ENCODE measurements around the gene PCDHGA2. TPM values are rescaled to one million over a fixed set of nuclear protein-coding genes. Genes with fewer than 3 reads are reported as not detected.
"Not testable (repeated sequence)": the region's sequence is repeated elsewhere in the genome, so short reads cannot be mapped to it uniquely, and the experiment has no call there.

PCDHGA2 gene
- total RNA-seq, 4 donors from 2014 or later = 1.4 to 5.3 (median 1.9) TPM

DNA sequence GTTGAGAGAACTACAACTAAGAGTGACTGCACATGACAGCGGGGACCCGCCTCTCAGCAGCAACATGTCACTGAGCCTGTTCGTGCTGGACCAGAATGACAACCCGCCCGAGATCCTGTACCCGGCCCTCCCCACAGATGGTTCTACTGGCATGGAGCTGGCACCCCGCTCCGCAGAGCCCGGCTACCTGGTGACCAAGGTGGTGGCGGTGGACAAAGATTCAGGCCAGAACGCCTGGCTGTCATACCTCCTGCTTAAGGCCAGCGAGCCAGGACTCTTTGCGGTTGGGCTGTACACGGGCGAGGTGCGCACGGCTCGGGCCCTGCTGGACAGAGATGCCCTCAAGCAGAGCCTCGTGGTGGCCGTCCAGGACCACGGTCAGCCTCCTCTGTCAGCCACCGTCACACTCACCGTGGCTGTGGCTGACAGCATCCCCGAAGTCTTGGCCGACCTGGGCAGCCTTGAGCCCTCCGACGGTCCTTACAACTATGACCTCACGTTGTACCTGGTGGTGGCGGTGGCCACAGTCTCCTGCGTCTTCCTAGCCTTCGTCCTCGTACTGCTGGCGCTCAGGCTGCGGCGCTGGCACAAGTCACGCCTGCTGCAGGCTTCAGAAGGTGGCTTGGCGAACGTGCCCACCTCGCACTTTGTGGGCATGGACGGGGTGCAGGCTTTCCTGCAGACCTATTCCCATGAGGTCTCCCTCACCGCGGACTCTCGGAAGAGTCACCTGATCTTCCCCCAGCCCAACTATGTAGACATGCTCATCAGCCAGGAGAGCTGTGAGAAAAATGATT, 46.1 kb downstream of the PCDHGA2 start:
- TF ChIP-seq POLR2A (IDR thresholded peaks at IDR 0.05) = no peak
- TF ChIP-seq, protein P1, sequence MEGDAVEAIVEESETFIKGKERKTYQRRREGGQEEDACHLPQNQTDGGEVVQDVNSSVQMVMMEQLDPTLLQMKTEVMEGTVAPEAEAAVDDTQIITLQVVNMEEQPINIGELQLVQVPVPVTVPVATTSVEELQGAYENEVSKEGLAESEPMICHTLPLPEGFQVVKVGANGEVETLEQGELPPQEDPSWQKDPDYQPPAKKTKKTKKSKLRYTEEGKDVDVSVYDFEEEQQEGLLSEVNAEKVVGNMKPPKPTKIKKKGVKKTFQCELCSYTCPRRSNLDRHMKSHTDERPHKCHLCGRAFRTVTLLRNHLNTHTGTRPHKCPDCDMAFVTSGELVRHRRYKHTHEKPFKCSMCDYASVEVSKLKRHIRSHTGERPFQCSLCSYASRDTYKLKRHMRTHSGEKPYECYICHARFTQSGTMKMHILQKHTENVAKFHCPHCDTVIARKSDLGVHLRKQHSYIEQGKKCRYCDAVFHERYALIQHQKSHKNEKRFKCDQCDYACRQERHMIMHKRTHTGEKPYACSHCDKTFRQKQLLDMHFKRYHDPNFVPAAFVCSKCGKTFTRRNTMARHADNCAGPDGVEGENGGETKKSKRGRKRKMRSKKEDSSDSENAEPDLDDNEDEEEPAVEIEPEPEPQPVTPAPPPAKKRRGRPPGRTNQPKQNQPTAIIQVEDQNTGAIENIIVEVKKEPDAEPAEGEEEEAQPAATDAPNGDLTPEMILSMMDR (IDR thresholded peaks at IDR 0.05) = no peak
- peak in 1 of 2 donors; percentile 70 for DNase-seq (ENCODE audit: low spot score in 2 of 2)
- intact Hi-C loops (cut with DNase I; ENCODE audit: low total_unique reads) = no loop called here
- WGBS, 2 donors = 46 to 53% methylated on average over 23 to 43 of the region's 43 CpGs
- H3K4me3 ChIP-seq (ENCODE audit: low read depth, poor library complexity, severe bottlenecking) = no peak overlapping the region

DNA sequence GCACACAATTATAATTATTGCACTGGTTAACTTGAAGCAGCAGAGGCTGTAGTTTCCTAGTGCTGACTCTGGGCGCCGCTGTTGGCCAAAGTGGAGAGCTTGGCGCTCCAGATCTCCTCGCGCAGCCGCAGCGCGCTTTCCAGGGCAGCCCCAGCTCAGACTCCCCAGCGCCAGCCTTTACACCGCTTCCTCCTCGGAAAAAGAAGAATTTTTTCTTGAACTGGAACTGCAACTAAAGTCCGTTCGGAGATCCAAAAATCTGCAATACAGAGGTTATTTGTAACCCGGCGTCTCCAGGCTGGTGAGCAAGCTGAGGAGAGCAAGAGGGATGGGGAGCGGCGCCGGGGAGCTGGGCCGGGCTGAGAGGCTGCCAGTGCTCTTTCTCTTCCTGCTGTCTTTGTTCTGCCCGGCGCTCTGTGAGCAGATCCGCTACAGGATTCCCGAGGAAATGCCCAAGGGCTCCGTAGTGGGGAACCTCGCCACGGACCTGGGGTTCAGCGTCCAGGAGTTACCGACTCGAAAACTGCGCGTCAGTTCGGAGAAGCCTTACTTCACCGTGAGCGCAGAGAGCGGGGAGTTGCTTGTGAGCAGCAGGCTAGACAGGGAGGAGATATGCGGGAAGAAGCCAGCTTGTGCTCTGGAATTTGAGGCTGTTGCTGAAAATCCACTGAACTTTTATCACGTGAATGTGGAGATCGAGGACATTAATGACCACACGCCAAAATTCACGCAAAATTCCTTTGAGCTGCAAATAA, 49.2 kb downstream of the PCDHGA2 start, which contains the start of gene PCDHGB4:
PCDHGB4 (plus strand) TSS at position 142 of the 755 bp plus-strand sequence; CDS start at position 329, 187 bp downstream.
- WGBS, 2 donors = 13 to 14% methylated on average over 23 to 24 of the region's 40 CpGs
- intact Hi-C loops (cut with DNase I; ENCODE audit: low total_unique reads); H3K4me3 ChIP-seq (ENCODE audit: low read depth, poor library complexity, severe bottlenecking): not testable (repeated sequence)
- peak in 1 of 2 donors; percentile 69 for DNase-seq (ENCODE audit: low spot score in 2 of 2)

DNA sequence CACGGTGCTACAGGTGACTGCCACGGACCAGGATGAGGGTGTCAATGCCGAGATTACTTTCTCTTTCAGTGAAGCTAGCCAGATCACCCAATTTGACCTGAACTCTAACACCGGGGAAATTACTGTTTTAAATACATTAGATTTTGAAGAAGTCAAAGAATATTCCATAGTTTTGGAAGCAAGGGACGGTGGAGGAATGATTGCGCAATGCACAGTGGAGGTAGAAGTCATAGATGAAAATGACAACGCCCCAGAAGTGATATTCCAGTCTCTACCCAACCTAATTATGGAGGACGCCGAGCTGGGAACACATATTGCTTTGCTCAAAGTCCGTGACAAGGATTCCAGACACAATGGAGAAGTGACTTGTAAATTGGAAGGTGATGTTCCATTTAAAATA, 50.1 kb downstream of the PCDHGA2 start:
- WGBS, 2 donors = 46 to 51% methylated on average over 10 of the region's 10 CpGs
- no peak overlapping the region for H3K4me3 ChIP-seq (ENCODE audit: low read depth, poor library complexity, severe bottlenecking)
- no peak for TF ChIP-seq POLR2A (IDR thresholded peaks at IDR 0.05)
- TF ChIP-seq, protein P1 (IDR thresholded peaks at IDR 0.05) = no peak
- intact Hi-C loops (cut with DNase I; ENCODE audit: low total_unique reads) = no loop called here
- DNase-seq (ENCODE audit: low spot score in 2 of 2) = no peak

DNA sequence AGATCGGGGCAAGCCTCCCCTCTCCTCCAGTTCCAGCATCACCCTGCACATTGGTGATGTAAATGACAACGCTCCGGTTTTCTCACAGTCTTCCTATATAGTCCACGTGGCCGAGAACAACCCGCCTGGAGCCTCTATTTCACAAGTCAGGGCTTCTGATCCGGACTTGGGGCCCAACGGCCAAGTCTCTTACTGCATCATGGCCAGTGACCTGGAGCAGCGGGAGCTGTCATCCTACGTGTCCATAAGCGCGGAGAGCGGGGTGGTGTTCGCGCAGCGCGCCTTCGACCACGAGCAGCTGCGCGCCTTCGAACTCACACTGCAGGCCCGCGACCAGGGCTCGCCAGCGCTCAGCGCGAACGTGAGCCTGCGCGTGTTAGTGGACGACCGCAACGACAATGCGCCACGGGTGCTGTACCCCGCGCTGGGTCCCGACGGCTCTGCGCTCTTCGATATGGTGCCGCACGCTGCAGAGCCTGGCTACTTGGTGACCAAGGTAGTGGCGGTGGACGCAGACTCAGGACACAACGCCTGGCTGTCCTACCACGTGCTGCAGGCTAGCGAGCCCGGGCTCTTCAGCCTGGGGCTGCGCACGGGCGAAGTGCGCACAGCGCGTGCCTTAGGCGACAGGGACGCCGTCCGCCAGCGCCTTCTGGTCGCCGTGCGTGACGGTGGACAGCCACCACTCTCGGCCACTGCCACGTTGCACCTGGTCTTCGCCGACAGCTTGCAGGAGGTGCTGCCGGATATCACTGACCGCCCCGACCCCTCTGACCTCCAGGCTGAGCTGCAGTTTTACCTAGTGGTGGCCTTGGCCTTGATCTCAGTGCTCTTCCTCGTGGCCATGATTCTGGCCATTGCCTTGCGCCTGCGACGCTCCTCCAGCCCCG, 50.8 kb downstream of the PCDHGA2 start:
- 35 to 39% methylated on average over 31 to 42 of the region's 77 CpGs for WGBS, 2 donors
- intact Hi-C loops (cut with DNase I; ENCODE audit: low total_unique reads) = no loop called here
- DNase-seq (ENCODE audit: low spot score in 2 of 2) = peak in 1 of 2 donors; percentile 62
- TF ChIP-seq, protein P1 (IDR thresholded peaks at IDR 0.05) = no peak
- TF ChIP-seq POLR2A (IDR thresholded peaks at IDR 0.05) = no peak
- H3K4me3 ChIP-seq (ENCODE audit: low read depth, poor library complexity, severe bottlenecking) = no peak overlapping the region

DNA sequence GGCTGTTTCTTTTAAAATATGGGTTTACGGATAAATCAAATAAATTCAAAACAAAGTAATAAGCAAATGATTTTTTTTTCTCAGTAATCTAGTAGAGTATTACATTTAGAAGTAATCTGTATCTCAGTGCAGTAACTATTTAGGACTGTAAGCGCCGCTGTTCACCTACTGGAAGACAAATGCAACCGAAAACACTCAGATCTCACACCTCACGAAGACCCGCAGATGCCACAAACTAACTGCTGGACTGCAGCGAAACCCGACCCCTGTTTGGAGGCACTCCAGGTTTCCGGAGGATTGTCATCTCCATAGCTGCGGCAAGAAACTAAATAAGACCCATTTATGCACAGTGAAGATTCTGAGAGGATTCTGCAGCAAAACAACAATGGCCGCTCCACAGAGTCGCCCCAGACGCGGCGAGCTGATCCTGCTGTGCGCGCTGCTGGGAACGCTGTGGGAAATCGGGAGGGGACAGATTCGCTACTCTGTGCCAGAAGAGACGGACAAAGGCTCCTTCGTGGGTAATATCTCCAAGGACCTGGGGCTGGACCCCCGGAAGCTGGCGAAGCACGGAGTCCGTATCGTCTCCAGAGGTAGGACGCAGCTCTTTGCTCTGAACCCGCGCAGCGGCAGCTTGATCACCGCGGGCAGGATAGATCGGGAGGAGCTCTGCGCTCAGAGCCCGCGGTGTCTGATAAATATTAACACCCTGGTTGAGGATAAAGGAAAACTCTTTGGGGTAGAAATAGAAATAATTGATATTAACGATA, 54.1 kb downstream of the PCDHGA2 start, which contains the start of gene PCDHGA8:
PCDHGA8 (plus strand) TSS at position 205 of the 770 bp plus-strand sequence; CDS start at position 386, 181 bp downstream.
- intact Hi-C loops (cut with DNase I; ENCODE audit: low total_unique reads) = no loop called here
- TF ChIP-seq, protein P1 (IDR thresholded peaks at IDR 0.05) = no peak
- TF ChIP-seq POLR2A (IDR thresholded peaks at IDR 0.05) = no peak

More for the DNA sequence above, 54.1 kb downstream of the PCDHGA2 start, which contains the start of gene PCDHGA8:
- H3K4me3 ChIP-seq (ENCODE audit: low read depth, poor library complexity, severe bottlenecking) = no peak within 1 kb of the TSS
- 27 to 34% methylated on average over 38 of the region's 38 CpGs for WGBS, 2 donors
- DNase-seq (ENCODE audit: low spot score in 2 of 2) = no peak

Other genes with a start within 250 kb of the PCDHGA2 start
- gene PCDHB2, start 244.1 kb upstream of the PCDHGA2 start, total RNA-seq = 1 to 10 TPM; 2.3 to 6.2 (median 3.2) TPM
- gene PCDHB3, start 238.3 kb upstream of the PCDHGA2 start, total RNA-seq = 1 to 10 TPM in 3 of 4 donors, under 1 TPM in 1; 0.84 to 1.6 (median 1.3) TPM
- 1 to 10 TPM; 1.1 to 2.8 (median 2.0) TPM for gene PCDHB4, start 216.9 kb upstream of the PCDHGA2 start, total RNA-seq
- 1 to 10 TPM in 2 of 4 donors, under 1 TPM in 1, not detected in 1; 0.49 to 4.9 (median 1.4) TPM for gene PCDHB5, start 203.6 kb upstream of the PCDHGA2 start, total RNA-seq
- gene PCDHB6, start 188.7 kb upstream of the PCDHGA2 start, total RNA-seq = 1 to 10 TPM in 2 of 4 donors, under 1 TPM in 1, not detected in 1; 0.93 to 1.3 (median 1.3) TPM
- gene PCDHB7, start 166.1 kb upstream of the PCDHGA2 start, total RNA-seq = 1 to 10 TPM in 1 of 4 donors, under 1 TPM in 3; 0.49 to 1.1 (median 0.58) TPM
- 1 to 10 TPM in 2 of 4 donors, under 1 TPM in 2; 0.10 to 1.2 (median 0.76) TPM for gene PCDHB8, start 161.0 kb upstream of the PCDHGA2 start, total RNA-seq
- gene PCDHB16, start 156.4 kb upstream of the PCDHGA2 start, total RNA-seq = 1 to 10 TPM in 3 of 4 donors, under 1 TPM in 1; 0.55 to 3.2 (median 1.9) TPM
- gene PCDHB9, start 151.6 kb upstream of the PCDHGA2 start, total RNA-seq = 1 to 10 TPM in 2 of 4 donors, under 1 TPM in 2; 0.38 to 2.2 (median 1.2) TPM
- 1 to 10 TPM in 2 of 4 donors, under 1 TPM in 2; 0.19 to 1.5 (median 0.76) TPM for gene PCDHB10, start 146.4 kb upstream of the PCDHGA2 start, total RNA-seq
- 1 to 10 TPM in 3 of 4 donors, under 1 TPM in 1; 0.63 to 1.7 (median 1.4) TPM for gene PCDHB11, start 139.1 kb upstream of the PCDHGA2 start, total RNA-seq
- 1 to 10 TPM in 2 of 4 donors, under 1 TPM in 1, not detected in 1; 0.49 to 3.2 (median 2.3) TPM for gene PCDHB12, start 130.0 kb upstream of the PCDHGA2 start, total RNA-seq
- gene PCDHB13, start 124.8 kb upstream of the PCDHGA2 start, total RNA-seq = 1 to 10 TPM; 3.3 to 9.0 (median 5.0) TPM
- gene PCDHB14, start 115.4 kb upstream of the PCDHGA2 start, total RNA-seq = 1 to 10 TPM; 5.4 to 7.5 (median 6.2) TPM
- gene PCDHB15, start 93.4 kb upstream of the PCDHGA2 start, total RNA-seq = 1 to 10 TPM in 3 of 4 donors, under 1 TPM in 1; 0.46 to 2.0 (median 1.4) TPM
- 1 to 10 TPM in 1 of 4 donors, under 1 TPM in 2, not detected in 1; 0.66 to 5.0 (median 0.67) TPM for gene SLC25A2, start 34.7 kb upstream of the PCDHGA2 start, total RNA-seq
- 10 to 100 TPM; 46.9 to 76.0 (median 64.9) TPM for gene TAF7, start 18.0 kb upstream of the PCDHGA2 start, total RNA-seq
- gene PCDHGA1, start 8.2 kb upstream of the PCDHGA2 start, total RNA-seq = under 1 TPM in 3 of 4 donors, not detected in 1; 0.52 to 0.54 (median 0.53) TPM
- gene PCDHGA3, start 5.1 kb downstream of the PCDHGA2 start, total RNA-seq = 1 to 10 TPM; 1.0 to 3.5 (median 2.9) TPM
- gene PCDHGB1, start 11.3 kb downstream of the PCDHGA2 start, total RNA-seq = 1 to 10 TPM in 3 of 4 donors, under 1 TPM in 1; 0.30 to 1.3 (median 1.1) TPM
- gene PCDHGA4, start 16.3 kb downstream of the PCDHGA2 start, total RNA-seq = 1 to 10 TPM in 3 of 4 donors, under 1 TPM in 1; 0.25 to 4.3 (median 2.4) TPM
- 1 to 10 TPM; 2.1 to 4.0 (median 2.6) TPM for gene PCDHGB2, start 21.2 kb downstream of the PCDHGA2 start, total RNA-seq
- gene PCDHGA5, start 25.4 kb downstream of the PCDHGA2 start, total RNA-seq = 1 to 10 TPM in 3 of 4 donors, under 1 TPM in 1; 0.51 to 3.4 (median 1.6) TPM
- gene PCDHGB3, start 31.5 kb downstream of the PCDHGA2 start, total RNA-seq = 1 to 10 TPM; 3.0 to 7.9 (median 4.8) TPM
- 1 to 10 TPM; 2.5 to 3.7 (median 3.6) TPM for gene PCDHGA6, start 35.1 kb downstream of the PCDHGA2 start, total RNA-seq
- 1 to 10 TPM; 2.2 to 2.5 (median 2.5) TPM for gene PCDHGA7, start 44.0 kb downstream of the PCDHGA2 start, total RNA-seq
- gene PCDHGB4, start 48.9 kb downstream of the PCDHGA2 start, total RNA-seq = 1 to 10 TPM; 5.2 to 8.9 (median 8.4) TPM
- gene PCDHGA8, start 53.9 kb downstream of the PCDHGA2 start, total RNA-seq = 1 to 10 TPM in 3 of 4 donors, under 1 TPM in 1; 0.97 to 2.2 (median 1.6) TPM
- gene PCDHGB5, start 59.2 kb downstream of the PCDHGA2 start, total RNA-seq = 10 to 100 TPM; 12.3 to 17.6 (median 14.6) TPM
- 1 to 10 TPM; 5.6 to 8.2 (median 6.3) TPM for gene PCDHGA9, start 64.0 kb downstream of the PCDHGA2 start, total RNA-seq
- 1 to 10 TPM; 4.4 to 7.4 (median 6.6) TPM for gene PCDHGB6, start 69.3 kb downstream of the PCDHGA2 start, total RNA-seq
- 10 to 100 TPM in 1 of 4 donors, 1 to 10 TPM in 3; 6.8 to 11.7 (median 8.3) TPM for gene PCDHGA10, start 74.2 kb downstream of the PCDHGA2 start, total RNA-seq
- gene PCDHGB7, start 78.9 kb downstream of the PCDHGA2 start, total RNA-seq = 10 to 100 TPM in 2 of 4 donors, 1 to 10 TPM in 2; 8.0 to 11.3 (median 10.1) TPM
- gene PCDHGA11, start 82.3 kb downstream of the PCDHGA2 start, total RNA-seq = 1 to 10 TPM; 3.2 to 6.9 (median 3.7) TPM
- 1 to 10 TPM; 3.4 to 9.1 (median 6.3) TPM for gene PCDHGA12, start 91.7 kb downstream of the PCDHGA2 start, total RNA-seq
- gene PCDHGC3, start 137.2 kb downstream of the PCDHGA2 start, total RNA-seq = 10 to 100 TPM; 45.5 to 80.8 (median 49.7) TPM
- 10 to 100 TPM in 1 of 4 donors, 1 to 10 TPM in 3; 1.2 to 34.5 (median 2.2) TPM for gene PCDHGC4, start 146.3 kb downstream of the PCDHGA2 start, total RNA-seq
- 1 to 10 TPM; 1.1 to 1.7 (median 1.7) TPM for gene PCDHGC5, start 150.3 kb downstream of the PCDHGA2 start, total RNA-seq

Measured in lower leg skin (tissue), 4 donors.